Measurements from ENCODE around the gene SPRY2. TPM values are rescaled to one million over a fixed set of nuclear protein-coding genes. Genes with fewer than 3 reads are reported as not detected.

Gene SPRY2
- total and polyA plus RNA-seq, 2 of the 4 experiments (the other 2 are of a cell fraction), result 21.1 to 47.9 TPM

GRCh38 chr13:80334597-80335260, 6.2 kb downstream of the SPRY2 start:
- Histone ChIP-seq H2AK9ac (replicated peaks; ENCODE audit: low read depth, low read length, poor library complexity) (no peak overlapping the region), H2AK5ac (ENCODE audit: low read depth, low read length) (no peak overlapping the region), H2AFZ (replicated peaks; ENCODE audit: low read length, poor library complexity) (no peak overlapping the region), H3K4me2 (ENCODE audit: low read depth, low read length) (peak overlapping the region; percentile 44; the same call in 1 of the 2 replicates), H3K4ac (ENCODE audit: low read depth, low read length) (no peak overlapping the region), H3K9me3 (ENCODE audit: control insufficient read depth, insufficient read depth, low read length) (no peaks in the 10 kb centered on the region), H3K56ac (ENCODE audit: extremely low read depth, insufficient read depth, low read length) (no peak overlapping the region), H4K5ac (ENCODE audit: low read depth, low read length) (no peak overlapping the region), H4K8ac (ENCODE audit: low read depth in 2 of 2, low read length in 2 of 2) (no peak overlapping the region), H3K18ac (ENCODE audit: low read depth, low read length) (no peak overlapping the region), H2BK5ac (ENCODE audit: low read depth, low read length, poor library complexity, severe bottlenecking) (no peak overlapping the region), H3K4me1 (ENCODE audit: control insufficient read depth, insufficient read depth, low read length) (peaks cover 12% of the 10 kb centered on the region), H4K20me1 (ENCODE audit: insufficient read depth, low read length) (peaks cover 55% of the 10 kb centered on the region), H3K9ac (ENCODE audit: low read depth, low read length) (no peak overlapping the region), H4K91ac (ENCODE audit: insufficient read depth, low read depth, low read length) (no peak overlapping the region), H3K79me1 (ENCODE audit: low read depth in 1 of 2, low read length in 2 of 2) (peaks cover 11 to 51% of the 10 kb centered on the region in 2 experiments; a peak in 3 of 4 replicates), H3K27me3 (ENCODE audit: control insufficient read depth, insufficient read depth, low read length) (no peaks in the 10 kb centered on the region), H3K4me3 (ENCODE audit: insufficient read depth, low read depth, low read length) (no peak overlapping the region), H3K23ac (ENCODE audit: low read depth, low read length) (no peak overlapping the region; the same call in 1 of the 2 replicates), H3K27ac (ENCODE audit: insufficient read depth, low read length) (no peak overlapping the region), H3K36me3 (ENCODE audit: control insufficient read depth, insufficient read depth, low read length) (peaks cover 13% of the 10 kb centered on the region), H2BK15ac (ENCODE audit: low read depth, low read length) (no peak overlapping the region), H2BK120ac (ENCODE audit: low read depth, low read length) (no peak overlapping the region), H3K9me1 (ENCODE audit: insufficient read depth, low read length) (peaks cover 11% of the 10 kb centered on the region), H3K14ac (replicated peaks; ENCODE audit: low read depth, low read length) (no peak overlapping the region), H2BK20ac (ENCODE audit: low read depth, low read length) (no peak overlapping the region)
- peak; percentile 43 for DNase-seq
- intact Hi-C loops (cut with micrococcal nuclease), result loop anchor here (5.0 kb wide), 1 partner anchor 122 kb away; no protein-coding TSS in a partner anchor
- in situ Hi-C loops (cut with MboI; ENCODE audit: low sequenced_read_pairs), result loop anchor here (10.0 to 25.0 kb wide), 4 partner anchors 120 to 922 kb away; partner anchors contain the start of gene RBM26
- ATAC-seq (ENCODE audit: low read depth), result no peak
- TF ChIP-seq POLR2A (IDR thresholded peaks at IDR 0.05; ENCODE audit: low read depth, low read length), result 0 out of 2 replicates have a peak, but pooled peaks have one; percentile 19
- TF ChIP-seq FOS (IDR thresholded peaks at IDR 0.05; ENCODE audit: low read depth, low read length), result no peak
- no peak for TF ChIP-seq CEBPB (IDR thresholded peaks at IDR 0.05; ENCODE audit: low read depth, low read length)
- BruUV-seq (replicated peaks), result no TSS peak
- ChIA-PET CTCF (interaction anchor here (0.6 kb wide), 3 partner anchors 70 to 814 kb away, joined by 3 read pairs; no protein-coding TSS in a partner anchor), POLR2A (ENCODE audit: unreplicated experiment) (interaction anchor here (0.6 kb wide), 2 partner anchors 162 to 559 kb away, joined by 4 to 5 read pairs; no protein-coding TSS in a partner anchor)
- dilution Hi-C loops (cut with HindIII; ENCODE audit: low sequenced_read_pairs, unreplicated experiment), result no loop called here
- WGBS, 2 experiments (ENCODE audit: extremely low coverage in 2 of 2, insufficient read length in 1 of 2), result no CpG with 5 or more reads among the region's 2 CpGs
